Stimulated activated CD4-positive, alpha-beta T cell treated with anti-CD3 and anti-CD28 coated beads, Interleukin-12 subunit alpha, Interleukin-12 subunit beta, amount 100 ng/mL, for 24 hours (primary cell): ENCODE measurements around the gene INSIG1.

Experiments
- DNase-seq, 2 experiments: peaks; one replicate each; pipeline ENCODE4 v3.0.0-alpha.2; 2020; ENCODE audit warnings: low read depth in 2 of 2

The INSIG1 gene

GRCh38 chr7:155303039-155303593, 5.4 kb downstream of the INSIG1 start:
- no peak for DNase-seq

- no peak for DNase-seq
Measured at GRCh38 chr7:155303897-155304296, 6.2 kb downstream of the INSIG1 start.

- DNase-seq, result no peak
Measured at GRCh38 chr7:155305231-155305904, 7.7 kb downstream of the INSIG1 start.

- no peak for DNase-seq
Measured at GRCh38 chr7:155306673-155307470, 9.2 kb downstream of the INSIG1 start.

GRCh38 chr7:155308330-155309020, 10.8 kb downstream of the INSIG1 start:
- no peak for DNase-seq

GRCh38 chr7:155309021-155309338, 11.3 kb downstream of the INSIG1 start:
- no peak for DNase-seq

GRCh38 chr7:155310425-155311114, 12.9 kb downstream of the INSIG1 start:
- no peak for DNase-seq

GRCh38 chr7:155311826-155312537, 14.3 kb downstream of the INSIG1 start:
- DNase-seq, result no peak

- DNase-seq, result no peak
Measured at GRCh38 chr7:155312633-155313032, 15.0 kb downstream of the INSIG1 start.

- DNase-seq, result no peak
Measured at GRCh38 chr7:155313096-155313495, 15.4 kb downstream of the INSIG1 start.

GRCh38 chr7:155315977-155316376, 18.3 kb downstream of the INSIG1 start:
- no peak for DNase-seq

- no peak for DNase-seq
Measured at GRCh38 chr7:155316427-155317113, 18.9 kb downstream of the INSIG1 start.

GRCh38 chr7:155317114-155317434, 19.4 kb downstream of the INSIG1 start:
- no peak for DNase-seq

GRCh38 chr7:155318245-155318644, 20.6 kb downstream of the INSIG1 start:
- no peak for DNase-seq

- no peak for DNase-seq
Measured at GRCh38 chr7:155322530-155322929, 24.9 kb downstream of the INSIG1 start.

GRCh38 chr7:155323001-155323638, 25.4 kb downstream of the INSIG1 start:
- DNase-seq, result no peak

- no peak for DNase-seq
Measured at GRCh38 chr7:155324012-155324917, 26.6 kb downstream of the INSIG1 start.

GRCh38 chr7:155324918-155325235, 27.2 kb downstream of the INSIG1 start:
- DNase-seq, result no peak

GRCh38 chr7:155326385-155326784, 28.7 kb downstream of the INSIG1 start:
- DNase-seq, result no peak
